ENCODE measurements around the gene FIGLA. TPM values are rescaled to one million over a fixed set of nuclear protein-coding genes. Genes with fewer than 3 reads are reported as not detected.

FIGLA gene
- total RNA-seq, 1 donor from 2014 or later = not detected

DNA sequence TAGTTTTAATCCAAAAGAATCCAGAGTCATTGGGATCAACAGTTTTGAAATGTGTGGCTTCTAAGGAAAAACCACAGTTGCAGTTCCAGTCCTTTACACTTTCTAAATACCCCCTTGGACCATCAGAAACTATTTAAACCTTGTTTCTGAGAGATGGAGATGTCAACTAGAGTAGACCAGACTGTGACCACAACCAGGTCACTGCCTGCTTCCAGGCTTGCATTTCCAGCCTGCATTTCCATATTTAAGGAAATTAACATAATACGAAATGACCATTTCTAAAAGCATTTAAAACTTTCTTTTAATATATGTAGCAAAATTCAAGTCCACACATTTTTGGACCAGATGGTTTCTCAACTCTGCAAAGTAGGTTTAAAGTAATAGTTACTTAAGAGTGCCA lies 60.8 kb downstream of the FIGLA start:
- Histone ChIP-seq H3K4me3 (ENCODE audit: low read depth, low read length) (no peak overlapping the region), H3K27me3 (ENCODE audit: control insufficient read depth, insufficient read depth, low read length) (no peaks in the 10 kb centered on the region), H3K36me3 (ENCODE audit: control insufficient read depth, insufficient read depth, low read length) (no peaks in the 10 kb centered on the region)
- no peak for DNase-seq (ENCODE audit: low read depth)
- TF ChIP-seq CTCF (IDR thresholded peaks at IDR 0.05; ENCODE audit: insufficient read depth, low read length, poor library complexity, severe bottlenecking) = no peak

GRCh38 chr2:70728128-70728527 lies 62.3 kb downstream of the FIGLA start:
- no peaks in the 10 kb centered on the region for H3K36me3 ChIP-seq (ENCODE audit: control insufficient read depth, insufficient read depth, low read length)
- H3K4me3 ChIP-seq (ENCODE audit: low read depth, low read length) = no peak overlapping the region
- DNase-seq (ENCODE audit: low read depth) = no peak
- H3K27me3 ChIP-seq (ENCODE audit: control insufficient read depth, insufficient read depth, low read length) = no peaks in the 10 kb centered on the region
- no peak for TF ChIP-seq CTCF (IDR thresholded peaks at IDR 0.05; ENCODE audit: insufficient read depth, low read length, poor library complexity, severe bottlenecking)

Other genes with a start within 250 kb of the FIGLA start
- 72.1 and 74.4 TPM in 2 replicates for gene TGFA, start 236.8 kb downstream of the FIGLA start, total RNA-seq
- gene ADD2, start 22.4 kb downstream of the FIGLA start, total RNA-seq = 8.9 and 9.9 TPM in 2 replicates
- gene CLEC4F, start 30.0 kb upstream of the FIGLA start, total RNA-seq = not detected in 2 replicates
- gene CD207, start 45.2 kb upstream of the FIGLA start, total RNA-seq = not detected in 2 replicates
- 0.68 TPM in 1 of 2 replicates, not detected in the other for gene VAX2, start 109.9 kb upstream of the FIGLA start, total RNA-seq
- gene ATP6V1B1, start 145.3 kb upstream of the FIGLA start, total RNA-seq = not detected in 2 replicates
- 0.54 and 0.75 TPM in 2 replicates for gene ANKRD53, start 188.0 kb upstream of the FIGLA start, total RNA-seq
- 34.2 and 45.2 TPM in 2 replicates for gene TEX261, start 204.2 kb upstream of the FIGLA start, total RNA-seq

All from kidney epithelial cell (primary cell).